ENCODE measurements around the gene GSC2.
A peak's percentile ranks its signal among the peaks of the same experiment; 100 is the strongest.

GSC2 gene

GRCh38 chr22:19122143-19122751 lies 27.8 kb downstream of the GSC2 start, which contains the start of gene DGCR2:
Gene DGCR2, minus strand, starts transcription at chr22:19122412. Its CDS starts 206 bp downstream, at chr22:19122206.
- Histone ChIP-seq H3K9me3 (ENCODE audit: control insufficient read depth, low read length) (no peaks in the 10 kb centered on the region), H2AFZ (ENCODE audit: low read depth, low read length) (peak within 1 kb of the TSS; percentile 100), H2BK12ac (ENCODE audit: low read length in 2 of 2) (peak within 1 kb of the TSS in 1 of 2 experiments; percentile 39), H3K18ac (ENCODE audit: low read depth in 1 of 2, low read length in 2 of 2) (peak within 1 kb of the TSS; percentile 93 to 98), H3K36me3 (ENCODE audit: control insufficient read depth in 1 of 2, insufficient read depth in 2 of 2, low read depth in 1 of 2, low read length in 2 of 2) (peaks cover 3 to 12% of the 10 kb centered on the region in 2 experiments), H3K27me3 (ENCODE audit: control insufficient read depth in 1 of 2, insufficient read depth in 1 of 2, low read length in 2 of 2) (peaks cover 0 to 4% of the 10 kb centered on the region in 2 experiments), H4K8ac (ENCODE audit: low read length) (peak within 1 kb of the TSS; percentile 95), H3K4ac (ENCODE audit: low read depth in 1 of 2, low read length in 2 of 2) (peak within 1 kb of the TSS in 1 of 2 experiments; percentile 90), H4K91ac (ENCODE audit: low read length) (peak within 1 kb of the TSS; percentile 78), H2BK5ac (ENCODE audit: low read depth, low read length, poor library complexity, severe bottlenecking) (peak within 1 kb of the TSS; percentile 48), H3K23ac (ENCODE audit: low read length in 2 of 2) (peak within 1 kb of the TSS in 1 of 2 experiments; percentile 99), H3K9ac (ENCODE audit: low read length) (peak within 1 kb of the TSS; percentile 93), H3K27ac (ENCODE audit: low read length, poor library complexity, severe bottlenecking) (peak within 1 kb of the TSS; percentile 60), H2AK5ac (ENCODE audit: low read length, severe bottlenecking) (no peak within 1 kb of the TSS), H2BK15ac (ENCODE audit: low read depth, poor library complexity, severe bottlenecking) (peak within 1 kb of the TSS; percentile 21), H3K4me3 (ENCODE audit: insufficient read depth in 1 of 2, low read depth in 1 of 2, low read length in 2 of 2) (peak within 1 kb of the TSS; percentile 96 to 97), H3K14ac (ENCODE audit: low read length in 2 of 2) (peak within 1 kb of the TSS in 1 of 2 experiments; percentile 99), H3K79me1 (replicated peaks; ENCODE audit: low read length, poor library complexity, severe bottlenecking) (peaks cover 11% of the 10 kb centered on the region), H3K4me2 (ENCODE audit: low read length, poor library complexity, severe bottlenecking) (peak within 1 kb of the TSS; percentile 96), H2BK120ac (ENCODE audit: low read depth, low read length) (no peak within 1 kb of the TSS), H3K4me1 (ENCODE audit: control insufficient read depth, insufficient read depth, low read depth, low read length) (peaks cover 23% of the 10 kb centered on the region)
- DNase-seq, result peak; percentile 95
- under 1% methylated on average over 62 of the region's 67 CpGs for WGBS

DNA sequence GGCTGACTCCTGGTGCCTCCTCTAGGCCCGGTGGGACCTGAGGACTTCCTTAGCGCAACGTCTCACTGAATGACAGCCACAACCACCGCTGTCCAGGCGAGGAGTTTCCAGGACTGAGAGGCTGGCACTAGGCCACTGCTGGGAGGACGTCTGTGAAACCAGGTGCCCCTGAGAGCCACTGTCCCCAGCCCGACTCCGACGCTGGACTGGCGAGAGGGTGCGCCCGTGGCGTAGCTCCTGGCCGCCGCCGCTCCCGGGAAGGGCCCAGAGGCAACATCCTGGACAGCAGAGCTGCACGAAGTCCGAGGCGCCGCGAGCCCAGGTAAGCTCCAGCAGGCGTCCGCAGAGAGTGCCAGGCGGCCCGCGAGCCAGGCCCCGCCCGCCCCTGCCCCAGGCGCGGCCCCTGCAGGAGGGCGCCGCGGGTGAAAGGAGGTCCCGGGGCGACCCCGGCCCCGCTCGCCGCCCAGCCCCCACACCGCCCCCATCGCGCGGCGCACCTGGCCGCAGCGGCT lies 28.4 kb downstream of the GSC2 start:
- WGBS, result under 1% methylated on average over 38 of the region's 47 CpGs
- peak overlapping the region in 1 of 2 experiments; percentile 19 for H2BK12ac ChIP-seq (ENCODE audit: low read length in 2 of 2)
- peak overlapping the region; percentile 91 for H3K4me2 ChIP-seq (ENCODE audit: low read length, poor library complexity, severe bottlenecking)
- peaks cover 0 to 4% of the 10 kb centered on the region in 2 experiments for H3K27me3 ChIP-seq (ENCODE audit: control insufficient read depth in 1 of 2, insufficient read depth in 1 of 2, low read length in 2 of 2)
- no peaks in the 10 kb centered on the region for H3K9me3 ChIP-seq (ENCODE audit: control insufficient read depth, low read length)
- H3K4me1 ChIP-seq (ENCODE audit: control insufficient read depth, insufficient read depth, low read depth, low read length), result peaks cover 25% of the 10 kb centered on the region
- no peak overlapping the region for H2BK15ac ChIP-seq (ENCODE audit: low read depth, poor library complexity, severe bottlenecking)
- H3K14ac ChIP-seq (ENCODE audit: low read length in 2 of 2), result peak overlapping the region in 1 of 2 experiments; percentile 99
- H3K27ac ChIP-seq (ENCODE audit: low read length, poor library complexity, severe bottlenecking), result peak overlapping the region; percentile 60
- DNase-seq, result no peak
- peak overlapping the region; percentile 95 for H4K8ac ChIP-seq (ENCODE audit: low read length)
- peak overlapping the region; percentile 48 for H2BK5ac ChIP-seq (ENCODE audit: low read depth, low read length, poor library complexity, severe bottlenecking)
- peak overlapping the region in 1 of 2 experiments; percentile 90 for H3K4ac ChIP-seq (ENCODE audit: low read depth in 1 of 2, low read length in 2 of 2)
- H3K18ac ChIP-seq (ENCODE audit: low read depth in 1 of 2, low read length in 2 of 2), result peak overlapping the region; percentile 93 to 98
- peak overlapping the region; percentile 78 for H4K91ac ChIP-seq (ENCODE audit: low read length)
- H2AFZ ChIP-seq (ENCODE audit: low read depth, low read length), result peak overlapping the region; percentile 100
- no peak overlapping the region for H2AK5ac ChIP-seq (ENCODE audit: low read length, severe bottlenecking)
- H3K36me3 ChIP-seq (ENCODE audit: control insufficient read depth in 1 of 2, insufficient read depth in 2 of 2, low read depth in 1 of 2, low read length in 2 of 2), result peaks cover 3 to 17% of the 10 kb centered on the region in 2 experiments
- peak overlapping the region; percentile 96 to 97 for H3K4me3 ChIP-seq (ENCODE audit: insufficient read depth in 1 of 2, low read depth in 1 of 2, low read length in 2 of 2)
- peak overlapping the region; percentile 93 for H3K9ac ChIP-seq (ENCODE audit: low read length)
- no peak overlapping the region for H2BK120ac ChIP-seq (ENCODE audit: low read depth, low read length)
- peaks cover 14% of the 10 kb centered on the region for H3K79me1 ChIP-seq (replicated peaks; ENCODE audit: low read length, poor library complexity, severe bottlenecking)
- peak overlapping the region in 1 of 2 experiments; percentile 99 for H3K23ac ChIP-seq (ENCODE audit: low read length in 2 of 2)

DNA sequence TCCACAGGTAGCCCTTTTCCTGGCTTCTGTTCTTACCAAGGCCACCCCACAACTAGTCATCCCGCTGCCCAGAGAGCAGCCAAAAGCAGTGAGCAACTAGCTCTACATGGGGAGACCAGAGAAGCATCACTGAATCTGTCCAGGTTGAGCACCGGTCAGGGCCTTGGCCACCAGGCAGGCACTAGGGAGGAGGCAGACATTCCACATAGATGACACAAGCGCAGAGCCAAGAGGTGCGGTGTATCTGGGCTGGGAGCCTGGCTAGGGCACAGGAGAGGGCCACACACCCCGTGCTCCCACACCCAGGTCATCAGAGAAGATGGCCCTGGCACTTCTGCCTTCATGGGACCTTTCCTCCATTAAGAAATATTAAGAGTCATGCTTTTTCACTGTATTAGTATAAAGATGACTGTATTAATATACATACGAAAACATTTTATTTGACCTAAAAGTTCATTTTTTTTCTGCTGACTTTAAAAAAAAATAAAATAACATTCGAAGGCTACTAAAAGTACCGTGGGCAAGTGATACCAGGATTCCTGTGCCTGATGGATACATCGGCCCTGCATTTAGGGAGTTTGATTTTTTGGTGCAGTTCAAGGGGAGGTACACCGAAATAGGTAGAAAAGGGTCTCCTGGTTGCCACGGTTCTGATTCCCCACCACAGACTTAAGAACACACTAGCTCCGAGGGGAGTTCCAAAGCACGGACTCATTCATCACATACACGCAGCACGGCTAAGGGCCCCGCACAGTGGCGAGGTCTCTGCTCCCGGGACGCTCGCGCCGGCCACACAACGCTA lies 29.1 kb downstream of the GSC2 start:
- Histone ChIP-seq H3K79me1 (replicated peaks; ENCODE audit: low read length, poor library complexity, severe bottlenecking) (peaks cover 18% of the 10 kb centered on the region), H3K4ac (ENCODE audit: low read depth in 1 of 2, low read length in 2 of 2) (peak overlapping the region in 1 of 2 experiments; percentile 47)
- WGBS, result 21% methylated on average over 22 of the region's 23 CpGs

More for the DNA sequence above, 29.1 kb downstream of the GSC2 start:
- H4K8ac ChIP-seq (ENCODE audit: low read length), result no peak overlapping the region
- no peak overlapping the region for H4K91ac ChIP-seq (ENCODE audit: low read length)
- H3K27ac ChIP-seq (ENCODE audit: low read length, poor library complexity, severe bottlenecking), result peak overlapping the region; percentile 50
- H3K9me3 ChIP-seq (ENCODE audit: control insufficient read depth, low read length), result no peaks in the 10 kb centered on the region
- peak overlapping the region in 1 of 2 experiments; percentile 98 for H3K18ac ChIP-seq (ENCODE audit: low read depth in 1 of 2, low read length in 2 of 2)
- no peak overlapping the region for H2AFZ ChIP-seq (ENCODE audit: low read depth, low read length)
- H3K23ac ChIP-seq (ENCODE audit: low read length in 2 of 2), result peak overlapping the region in 1 of 2 experiments; percentile 34
- H3K9ac ChIP-seq (ENCODE audit: low read length), result peak overlapping the region; percentile 93
- no peak overlapping the region for H2BK15ac ChIP-seq (ENCODE audit: low read depth, poor library complexity, severe bottlenecking)
- peaks cover 3 to 18% of the 10 kb centered on the region in 2 experiments for H3K36me3 ChIP-seq (ENCODE audit: control insufficient read depth in 1 of 2, insufficient read depth in 2 of 2, low read depth in 1 of 2, low read length in 2 of 2)
- DNase-seq, result peak; percentile 69
- peak overlapping the region in 1 of 2 experiments; percentile 73 for H3K14ac ChIP-seq (ENCODE audit: low read length in 2 of 2)
- H2BK120ac ChIP-seq (ENCODE audit: low read depth, low read length), result no peak overlapping the region
- peak overlapping the region; percentile 96 to 97 for H3K4me3 ChIP-seq (ENCODE audit: insufficient read depth in 1 of 2, low read depth in 1 of 2, low read length in 2 of 2)
- H2BK12ac ChIP-seq (ENCODE audit: low read length in 2 of 2), result peak overlapping the region in 1 of 2 experiments; percentile 76
- peaks cover 0 to 4% of the 10 kb centered on the region in 2 experiments for H3K27me3 ChIP-seq (ENCODE audit: control insufficient read depth in 1 of 2, insufficient read depth in 1 of 2, low read length in 2 of 2)
- peaks cover 25% of the 10 kb centered on the region for H3K4me1 ChIP-seq (ENCODE audit: control insufficient read depth, insufficient read depth, low read depth, low read length)
- peak overlapping the region; percentile 91 for H3K4me2 ChIP-seq (ENCODE audit: low read length, poor library complexity, severe bottlenecking)
- no peak overlapping the region for H2BK5ac ChIP-seq (ENCODE audit: low read depth, low read length, poor library complexity, severe bottlenecking)
- H2AK5ac ChIP-seq (ENCODE audit: low read length, severe bottlenecking), result no peak overlapping the region
